SIG-M5 treated with dmso at 0.1 percent for 504 hours (cell line): ENCODE data around the gene CDCP1.
"Not testable (repeated sequence)": the region's sequence is repeated elsewhere in the genome, so short reads cannot be mapped to it uniquely, and the experiment has no call there.

Experiments
- DNase-seq: peaks from one replicate; lab custom pipeline; 2025; ENCODE audit not compliant: unreplicated experiment; lab: John Stamatoyannopoulos, UW

The CDCP1 gene

DNA sequence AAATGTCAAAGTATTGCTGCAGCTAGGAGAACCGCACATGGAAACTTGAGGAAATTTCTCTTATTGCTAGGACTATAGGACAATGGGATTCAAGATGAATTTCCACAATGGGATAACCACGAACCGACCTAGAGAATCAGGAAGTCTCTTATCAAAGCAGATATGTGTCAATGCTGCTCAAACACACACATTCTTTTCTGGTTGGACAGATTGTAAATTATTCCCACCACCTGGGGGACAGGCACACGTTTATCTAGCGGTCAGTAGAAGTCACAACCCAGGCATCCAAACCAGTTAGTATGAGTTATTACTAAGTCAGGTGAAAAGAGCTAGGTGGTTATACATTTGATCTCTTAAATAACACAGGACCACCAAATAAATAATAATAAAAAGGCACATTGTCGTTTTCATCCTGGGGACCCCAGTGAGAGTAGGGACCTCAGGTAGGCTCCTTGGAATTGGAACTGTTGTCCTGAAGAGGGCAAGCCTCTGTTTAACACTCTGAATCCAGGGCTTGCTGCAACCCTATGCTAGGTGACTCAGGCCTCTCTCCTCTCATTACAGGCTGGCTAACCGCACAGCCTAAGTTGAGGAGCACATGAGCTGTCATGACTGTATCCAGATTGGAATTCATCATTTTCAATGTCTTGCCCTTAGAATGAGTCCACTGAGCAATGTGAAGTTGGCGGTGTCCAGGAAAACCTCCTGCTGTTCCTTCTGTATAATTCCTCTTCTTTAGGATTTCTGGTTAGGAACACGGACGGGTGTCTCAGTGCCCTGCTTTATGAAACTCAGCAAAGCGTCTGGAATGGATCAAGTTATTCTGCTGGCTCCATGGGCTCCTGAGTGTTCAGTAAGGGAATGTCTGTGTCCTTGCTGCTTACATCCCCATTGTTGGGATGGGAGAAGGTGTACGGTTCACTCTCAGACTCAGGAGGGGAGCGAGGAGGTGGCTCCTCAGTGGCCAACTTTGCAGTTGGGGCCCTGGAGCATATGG lies 61.1 kb downstream of the CDCP1 start:
- DNase-seq, result no peak

DNA sequence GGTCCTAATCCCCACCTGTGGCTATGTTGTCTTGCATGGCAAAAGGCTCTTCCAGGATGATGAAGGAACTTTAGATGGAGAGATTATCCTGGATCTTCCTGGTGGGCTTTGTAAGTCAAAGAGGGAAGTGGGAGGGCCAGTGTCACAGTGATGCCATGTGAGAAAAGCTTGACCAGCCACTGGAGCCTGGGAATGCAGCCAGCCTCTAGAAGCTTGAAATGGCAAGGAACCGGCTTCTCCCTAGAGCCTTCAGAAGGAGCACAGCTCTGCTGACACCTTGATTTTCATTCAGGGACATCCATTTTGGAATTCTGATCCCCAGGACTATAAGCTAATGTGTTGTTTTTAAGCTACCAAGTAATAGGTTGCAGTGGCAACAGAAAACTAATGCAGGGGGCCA lies 61.8 kb downstream of the CDCP1 start:
- no peak for DNase-seq

- DNase-seq, result no peak
These were observed 63.2 kb downstream of the CDCP1 start for GRCh38 chr3:45083023-45083422.

DNA sequence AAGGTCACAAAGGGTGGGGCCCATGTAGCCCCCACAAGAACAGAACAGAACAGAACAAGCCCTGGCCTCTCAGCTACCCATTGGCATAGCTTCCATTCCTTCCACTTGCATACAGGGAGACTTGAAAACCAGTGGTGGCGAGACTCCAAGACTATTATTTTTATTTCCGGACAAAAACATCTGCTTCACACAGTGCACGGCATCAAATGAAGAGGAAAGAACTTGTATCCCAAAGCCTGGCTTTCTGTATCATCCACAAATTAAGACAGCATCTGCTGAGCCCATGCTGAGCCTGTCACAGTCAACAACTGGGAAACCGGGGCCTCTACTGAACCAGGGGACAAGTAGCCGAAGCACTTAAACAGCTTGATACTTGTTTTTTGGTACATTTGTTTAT lies 64.0 kb downstream of the CDCP1 start:
- DNase-seq, result no peak

DNA sequence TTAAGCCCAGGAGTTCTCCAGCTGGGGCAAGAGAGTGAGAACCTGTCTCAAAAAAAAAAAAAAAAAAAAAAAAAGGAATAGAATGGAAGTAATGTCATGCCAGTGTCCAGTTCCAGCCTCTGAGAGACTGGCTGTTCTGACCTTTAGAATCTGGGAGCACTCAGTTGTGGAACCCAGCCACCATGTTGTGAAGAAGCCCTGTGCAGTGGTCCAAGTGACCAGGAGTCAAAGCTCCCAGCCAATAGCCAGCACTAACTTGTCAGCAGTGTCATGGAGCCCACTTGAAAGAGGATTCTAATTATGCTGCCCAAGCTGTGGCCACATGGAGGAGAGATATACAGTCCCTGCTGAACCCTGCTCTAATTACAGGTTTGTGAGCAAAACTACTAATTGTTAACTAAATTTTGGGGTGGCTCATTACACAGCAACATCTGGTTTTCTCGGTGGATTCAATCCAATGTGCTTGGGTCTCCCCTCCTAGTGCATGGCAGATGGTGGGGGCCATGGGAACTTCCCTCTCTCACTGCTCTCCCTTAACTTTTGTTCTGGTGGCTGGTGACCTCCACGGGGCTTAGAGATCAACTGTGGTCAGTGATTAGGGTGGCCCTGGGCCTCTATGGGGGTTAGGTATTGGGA lies 64.6 kb downstream of the CDCP1 start:
- no peak for DNase-seq

DNA sequence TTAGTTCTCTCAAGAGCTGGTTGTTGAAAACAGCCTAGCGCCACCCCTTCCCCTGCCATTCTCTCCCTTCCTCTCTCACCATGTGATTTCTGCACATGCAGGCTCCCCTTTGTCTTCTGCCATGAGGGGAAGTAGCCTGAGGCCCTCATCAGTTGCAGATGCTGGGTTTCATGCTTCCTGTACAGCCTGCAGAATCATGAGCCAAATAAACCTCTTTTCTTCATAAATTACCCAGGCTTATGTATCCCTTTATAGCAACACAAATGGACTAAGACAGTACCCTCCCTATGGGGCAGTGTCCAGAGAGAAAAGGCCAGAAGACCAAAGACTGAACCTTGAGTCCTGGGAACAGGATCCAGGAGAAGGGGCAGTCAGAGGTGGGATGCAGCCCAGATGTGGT lies 65.4 kb downstream of the CDCP1 start:
- no peak for DNase-seq

GRCh38 chr3:45079715-45080114 lies 66.5 kb downstream of the CDCP1 start:
- no peak for DNase-seq

GRCh38 chr3:45078910-45079522 lies 67.2 kb downstream of the CDCP1 start:
- peak; percentile 12 for DNase-seq

GRCh38 chr3:45078256-45078655 lies 67.9 kb downstream of the CDCP1 start:
- DNase-seq, result not testable (repeated sequence)

GRCh38 chr3:45075821-45076625 lies 70.2 kb downstream of the CDCP1 start:
- DNase-seq, result no peak

DNA sequence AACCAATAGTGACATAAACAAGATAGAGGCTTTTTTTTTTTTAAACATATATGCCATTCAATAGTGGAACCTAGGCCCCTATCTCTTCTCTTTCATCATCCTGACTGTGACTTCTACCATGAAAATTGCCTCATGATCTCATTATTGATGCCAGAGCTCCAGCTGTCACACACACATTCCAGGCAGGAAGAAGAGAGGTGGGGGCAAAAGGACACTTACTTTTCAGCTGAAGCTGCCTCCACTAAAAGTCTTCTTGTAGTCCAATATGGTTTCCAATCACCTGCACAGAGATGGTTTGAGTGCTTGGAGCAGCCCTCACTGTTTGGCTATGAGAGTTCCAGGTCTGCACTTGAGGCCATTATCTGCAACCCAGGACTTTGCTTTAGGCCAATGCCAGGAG lies 75.1 kb downstream of the CDCP1 start:
- no peak for DNase-seq

DNA sequence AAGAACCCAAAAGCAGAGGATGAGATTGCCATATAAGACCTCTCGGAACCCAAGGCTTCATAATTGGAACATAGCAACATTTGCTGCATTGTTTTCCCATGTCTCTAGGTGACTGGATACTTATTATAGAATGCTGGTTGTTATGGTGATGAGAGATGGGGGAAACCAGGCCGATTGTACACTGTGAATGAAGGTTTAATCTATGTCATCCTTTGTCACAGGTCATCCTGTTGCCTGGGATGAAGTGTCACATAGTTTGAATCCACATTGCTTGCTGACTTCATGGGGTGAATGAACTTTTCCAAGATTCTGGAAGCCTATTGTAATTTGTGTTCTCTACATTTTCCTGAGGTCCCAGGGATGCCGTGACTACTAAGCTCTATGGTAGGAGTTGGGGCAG lies 78.2 kb downstream of the CDCP1 start:
- no peak for DNase-seq

- no peak for DNase-seq
These were observed 78.7 kb downstream of the CDCP1 start for GRCh38 chr3:45067486-45067885.

- no peak for DNase-seq
These were observed 79.9 kb downstream of the CDCP1 start for GRCh38 chr3:45066109-45066801.

DNA sequence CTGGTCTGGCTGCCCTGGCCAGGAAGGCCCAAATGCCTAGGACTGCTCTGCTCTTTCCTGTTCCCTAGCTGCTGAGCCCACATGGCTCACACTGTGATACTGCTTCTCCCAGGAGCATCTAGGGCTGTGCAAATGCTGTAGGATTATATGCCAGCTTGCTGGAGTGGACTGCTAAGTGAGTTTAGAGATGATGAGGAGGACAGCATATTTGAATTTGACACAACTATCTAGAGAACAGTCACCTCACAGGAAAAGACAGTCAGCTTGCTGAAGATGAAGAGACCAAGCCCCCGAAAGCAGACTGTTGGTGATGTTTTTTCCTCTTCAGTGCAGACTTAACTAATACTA lies 80.8 kb downstream of the CDCP1 start:
- DNase-seq, result no peak

GRCh38 chr3:45064512-45065372 lies 81.4 kb downstream of the CDCP1 start:
- no peak for DNase-seq

DNA sequence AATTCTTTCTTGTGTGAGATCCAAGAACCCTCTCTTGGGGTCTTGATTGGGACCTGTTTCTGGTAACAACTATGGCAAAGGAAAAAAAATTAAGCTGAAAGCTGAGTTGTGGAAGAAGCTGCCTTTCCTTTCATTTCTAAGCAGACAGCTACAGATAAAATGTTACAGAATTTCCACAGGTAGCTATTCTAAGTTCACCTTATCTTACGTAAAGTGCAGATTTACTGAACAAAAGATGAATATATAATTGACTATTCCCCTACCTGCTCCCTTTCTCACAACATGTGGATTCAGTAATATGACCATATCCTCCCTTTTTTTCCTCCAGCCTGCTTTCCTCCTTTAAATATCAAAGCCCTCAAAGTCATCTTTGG lies 83.5 kb downstream of the CDCP1 start:
- no peak for DNase-seq

DNA sequence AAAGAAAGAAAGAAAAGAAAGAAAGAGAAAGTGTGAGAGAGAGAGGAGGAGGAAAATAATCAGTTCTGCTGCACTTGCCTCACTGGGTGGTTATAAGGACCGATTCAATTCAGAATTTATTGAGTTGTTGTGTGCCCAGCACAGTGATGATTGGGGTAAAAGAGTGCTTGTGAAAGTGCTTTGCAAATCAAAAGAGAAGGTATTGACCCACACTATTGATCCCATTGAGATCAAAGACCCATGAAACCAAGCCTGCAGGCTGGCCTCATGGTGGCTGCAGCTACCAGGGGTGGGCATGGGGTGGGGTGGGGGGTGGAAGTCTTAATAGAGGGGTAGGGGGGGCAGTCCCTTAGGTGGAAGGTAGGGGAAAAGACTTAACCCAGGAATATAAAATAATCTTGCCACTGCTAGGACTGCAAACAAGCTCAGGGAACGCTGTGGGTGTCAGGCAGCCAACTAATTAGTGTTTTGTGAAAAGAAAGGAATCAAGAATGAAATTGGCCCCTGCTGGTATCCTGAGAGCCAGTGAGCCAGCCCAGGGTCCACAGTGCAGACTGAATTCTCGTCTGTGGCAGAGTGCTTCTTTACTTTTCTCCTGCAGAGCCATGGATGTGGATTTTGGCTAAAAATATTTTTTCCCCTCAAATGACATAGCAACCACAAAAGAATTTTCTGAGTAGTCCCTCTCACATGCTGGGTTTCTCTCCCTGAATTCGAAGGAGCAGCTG lies 85.8 kb downstream of the CDCP1 start:
- DNase-seq, result no peak

DNA sequence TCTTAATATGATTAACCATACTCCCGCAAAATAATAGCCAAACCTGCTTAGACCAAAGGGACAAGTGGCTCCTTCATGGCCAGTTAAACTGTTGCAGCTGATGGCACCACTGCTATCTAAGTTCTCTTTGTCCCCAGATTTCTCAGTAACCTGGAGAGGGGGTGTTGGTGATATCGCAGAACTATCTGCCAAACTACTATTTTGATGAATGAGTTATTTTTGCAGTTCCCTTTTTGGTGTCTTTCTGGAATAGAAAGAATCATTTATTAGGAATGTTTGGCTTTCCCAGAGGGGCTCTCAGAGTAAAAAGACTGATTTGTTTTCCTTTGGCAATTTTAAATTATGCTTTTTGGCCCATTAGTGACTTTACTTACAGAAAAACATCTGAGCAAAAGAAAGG lies 87.0 kb downstream of the CDCP1 start:
- no peak for DNase-seq
